Esophagus squamous epithelium (tissue), 5 donors: Measurements from ENCODE around the gene UBA3. TPM values are rescaled to one million over a fixed set of nuclear protein-coding genes. Genes with fewer than 3 reads are reported as not detected.
A peak's percentile ranks its signal among the peaks of the same experiment; 100 is the strongest.

Source experiments
- DNase-seq: peaks from one replicate; lab custom pipeline; 2025; lab: John Stamatoyannopoulos, UW
- H3K27ac ChIP-seq, 4 donors: fragments of 200-600 bp; sonication (generic); one replicate each; pipeline ENCODE4 v1.5.1; 2016 to 2019; ENCODE audit warnings: mild to moderate bottlenecking in 1 of 4
- H3K27me3 ChIP-seq, 4 donors: fragments of 200-600 bp; sonication (generic); 1 replicate in 3 of 4; 2 replicates in 1 of 4; pipeline versions ENCODE4 v1.5.1 to v1.6.0; 2017 to 2021; ENCODE audit warnings: antibody characterized with exemption in 1 of 4
- H3K36me3 ChIP-seq, 3 donors: fragments of 200-600 bp; sonication (generic); one replicate each; pipeline ENCODE4 v1.5.1; 2016 to 2019
- H3K4me1 ChIP-seq, 3 donors: fragments of 200-600 bp; sonication (generic); one replicate each; pipeline ENCODE4 v1.5.1; 2017 to 2019
- H3K4me3 ChIP-seq, 4 donors: fragments of 200-600 bp; sonication (generic); 1 replicate in 3 of 4; 2 replicates in 1 of 4; pipeline ENCODE4 v1.5.1; 2016 to 2019; ENCODE audit warnings: mild to moderate bottlenecking in 2 of 4, moderate library complexity in 1 of 4
- H3K9me3 ChIP-seq, 3 donors: fragments of 200-600 bp; sonication (generic); one replicate each; pipeline ENCODE4 v1.5.1; 2016 to 2019
- POLR2A ChIP-seq, 4 donors: fragments of 450-650 bp; IDR thresholded peaks; one replicate each; pipeline ENCODE4 v1.6.1; 2017; ENCODE audit warnings: antibody characterized with exemption in 4 of 4, mild to moderate bottlenecking in 4 of 4, moderate library complexity in 3 of 4
- WGBS, 2 donors: methylation state at CpG; one replicate each; pipeline ENCODE4 v1.1.5; 2018; 5-methylcytosine and 5-hydroxymethylcytosine counted together
- intact Hi-C: fragments of 100-400 bp; cut with DNase I; formaldehyde crosslinking; loops from one replicate; pipeline ENCODE4 v1.15.0; 2022
- small RNA-seq, 4 donors: library from RNA; depleted of rRNA; stranded (forward); fragments of <200 nt; gene quantifications; one replicate each; pipeline ENCODE3, GENCODE V24; 2016
- total RNA-seq, 4 donors: library from RNA; depleted of rRNA; stranded (reverse); fragments of >200 nt; gene quantifications; one replicate each; pipeline ENCODE4 v1.1.0, GENCODE V29; 2016
- TF ChIP-seq, protein P1 (sequence below), 6 experiments: fragments of 450-650 bp in 4 of 6; fragments of 200-600 bp in 2 of 6; sonication (generic) in 2 of 6; IDR thresholded peaks; one replicate each; pipeline ENCODE4 v1.5.1; 2016 to 2019; ENCODE audit warnings: antibody characterized with exemption in 6 of 6, mild to moderate bottlenecking in 4 of 6, moderate library complexity in 4 of 6
- donor health status: DM: yes; HTN: yes; CAD: no.

UBA3 gene
- total RNA-seq, 4 donors from 2014 or later: 33.3 to 63.3 (median 52.7) TPM

DNA sequence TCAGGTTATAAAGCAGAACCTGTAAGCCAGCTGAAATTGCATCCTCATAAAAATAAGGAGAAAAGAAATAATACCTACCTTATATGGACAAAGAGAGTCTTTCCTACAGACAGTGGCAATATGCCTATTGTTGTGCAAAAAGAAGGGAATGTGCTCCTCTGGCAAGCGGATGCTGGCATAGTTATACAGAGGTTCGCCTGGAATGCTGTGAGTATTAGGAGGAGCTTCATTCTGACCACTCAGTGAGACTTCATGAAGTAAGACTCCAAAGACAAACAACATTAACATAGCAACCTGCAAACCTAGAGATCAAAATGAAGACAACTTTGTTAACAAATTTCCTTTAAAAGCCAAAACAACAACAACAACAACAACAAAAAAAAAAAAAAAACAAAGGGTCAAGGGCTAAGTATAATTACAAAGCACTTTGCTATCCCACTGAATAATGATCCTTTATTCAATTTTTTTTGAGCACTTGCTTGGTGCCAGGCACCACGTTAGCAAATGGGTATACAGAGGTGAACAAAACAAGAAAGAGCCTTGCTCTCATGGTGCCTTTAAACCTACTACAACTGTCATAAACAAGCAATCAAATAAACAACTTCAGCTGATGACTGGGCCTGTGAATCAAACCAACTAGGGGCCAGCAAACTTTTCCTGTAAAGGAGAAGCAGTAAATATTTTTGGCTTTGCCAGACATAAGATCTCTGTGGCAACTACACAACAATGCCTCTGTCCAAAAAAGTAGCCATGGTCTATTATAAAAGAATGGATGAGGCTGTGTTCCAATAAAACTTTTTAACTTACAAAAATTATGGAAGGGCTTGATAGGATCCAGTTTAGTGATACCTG lies 70.4 kb downstream of the UBA3 start:
- Histone ChIP-seq H3K9me3 (no peaks in the 10 kb centered on the region), H3K27me3 (no peaks in the 10 kb centered on the region), H3K27ac (peak overlapping the region in 3 of 4 donors; percentile 18 to 96 (median 54)), H3K4me3 (no peak overlapping the region), H3K36me3 (peaks cover 0 to 59% (median under 1%) of the 10 kb centered on the region in 3 donors), H3K4me1 (peaks cover 10 to 85% (median 12%) of the 10 kb centered on the region in 3 donors)
- intact Hi-C loops: no loop called here
- no peak for TF ChIP-seq POLR2A (IDR thresholded peaks at IDR 0.05)
- TF ChIP-seq, protein P1, sequence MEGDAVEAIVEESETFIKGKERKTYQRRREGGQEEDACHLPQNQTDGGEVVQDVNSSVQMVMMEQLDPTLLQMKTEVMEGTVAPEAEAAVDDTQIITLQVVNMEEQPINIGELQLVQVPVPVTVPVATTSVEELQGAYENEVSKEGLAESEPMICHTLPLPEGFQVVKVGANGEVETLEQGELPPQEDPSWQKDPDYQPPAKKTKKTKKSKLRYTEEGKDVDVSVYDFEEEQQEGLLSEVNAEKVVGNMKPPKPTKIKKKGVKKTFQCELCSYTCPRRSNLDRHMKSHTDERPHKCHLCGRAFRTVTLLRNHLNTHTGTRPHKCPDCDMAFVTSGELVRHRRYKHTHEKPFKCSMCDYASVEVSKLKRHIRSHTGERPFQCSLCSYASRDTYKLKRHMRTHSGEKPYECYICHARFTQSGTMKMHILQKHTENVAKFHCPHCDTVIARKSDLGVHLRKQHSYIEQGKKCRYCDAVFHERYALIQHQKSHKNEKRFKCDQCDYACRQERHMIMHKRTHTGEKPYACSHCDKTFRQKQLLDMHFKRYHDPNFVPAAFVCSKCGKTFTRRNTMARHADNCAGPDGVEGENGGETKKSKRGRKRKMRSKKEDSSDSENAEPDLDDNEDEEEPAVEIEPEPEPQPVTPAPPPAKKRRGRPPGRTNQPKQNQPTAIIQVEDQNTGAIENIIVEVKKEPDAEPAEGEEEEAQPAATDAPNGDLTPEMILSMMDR (IDR thresholded peaks at IDR 0.05): no peak
- 36 to 53% methylated on average over 3 of the region's 3 CpGs for WGBS, 2 donors
- DNase-seq: no peak

DNA sequence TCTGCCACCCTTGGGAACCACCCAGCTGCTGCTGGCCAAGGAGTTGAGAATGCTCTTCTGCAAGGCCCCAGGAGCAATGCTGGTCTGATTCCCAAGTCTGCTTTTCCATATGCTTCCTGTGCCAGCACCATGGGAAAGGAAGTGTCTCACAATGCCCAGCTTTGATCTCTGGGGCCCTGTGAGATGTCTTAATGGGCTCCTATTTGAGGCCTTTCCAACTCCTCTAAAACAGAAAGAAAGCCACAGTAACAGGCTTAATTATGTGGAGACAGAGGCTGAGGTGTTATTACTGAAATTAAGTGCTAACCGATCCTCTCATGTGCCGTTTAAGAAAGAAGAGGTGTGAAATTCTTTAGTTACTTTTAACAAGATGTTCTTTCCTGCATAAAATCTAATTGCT lies 71.2 kb downstream of the UBA3 start:
- H3K4me3 ChIP-seq: peak overlapping the region in 1 of 4 donors; percentile 9

GRCh38 chr3:69005791-69006482 lies 74.2 kb downstream of the UBA3 start:
- Histone ChIP-seq H3K4me1 (peaks cover 0 to 54% (median 6%) of the 10 kb centered on the region in 3 donors), H3K4me3 (no peak overlapping the region), H3K27me3 (no peaks in the 10 kb centered on the region), H3K36me3 (peaks cover 0 to 97% (median 22%) of the 10 kb centered on the region in 3 donors), H3K9me3 (no peaks in the 10 kb centered on the region), H3K27ac (peak overlapping the region in 2 of 4 donors; percentile 42 to 49)
- intact Hi-C loops: no loop called here
- no peak for DNase-seq
- WGBS, 2 donors: 35 to 55% methylated on average over 5 of the region's 5 CpGs
- TF ChIP-seq POLR2A (IDR thresholded peaks at IDR 0.05): no peak
- TF ChIP-seq, protein P1 (IDR thresholded peaks at IDR 0.05): no peak

More for the DNA sequence above, 71.2 kb downstream of the UBA3 start:
- Histone ChIP-seq H3K27ac (peak overlapping the region; percentile 18 to 67 (median 57)), H3K36me3 (peaks cover 0 to 67% (median 7%) of the 10 kb centered on the region in 3 donors), H3K27me3 (no peaks in the 10 kb centered on the region), H3K4me1 (peaks cover 6 to 78% (median 10%) of the 10 kb centered on the region in 3 donors), H3K9me3 (no peaks in the 10 kb centered on the region)
- intact Hi-C loops: no loop called here
- no peak for DNase-seq
- 65 to 68% methylated on average over 2 of the region's 2 CpGs for WGBS, 2 donors
- TF ChIP-seq, protein P1 (IDR thresholded peaks at IDR 0.05): no peak
- no peak for TF ChIP-seq POLR2A (IDR thresholded peaks at IDR 0.05)

DNA sequence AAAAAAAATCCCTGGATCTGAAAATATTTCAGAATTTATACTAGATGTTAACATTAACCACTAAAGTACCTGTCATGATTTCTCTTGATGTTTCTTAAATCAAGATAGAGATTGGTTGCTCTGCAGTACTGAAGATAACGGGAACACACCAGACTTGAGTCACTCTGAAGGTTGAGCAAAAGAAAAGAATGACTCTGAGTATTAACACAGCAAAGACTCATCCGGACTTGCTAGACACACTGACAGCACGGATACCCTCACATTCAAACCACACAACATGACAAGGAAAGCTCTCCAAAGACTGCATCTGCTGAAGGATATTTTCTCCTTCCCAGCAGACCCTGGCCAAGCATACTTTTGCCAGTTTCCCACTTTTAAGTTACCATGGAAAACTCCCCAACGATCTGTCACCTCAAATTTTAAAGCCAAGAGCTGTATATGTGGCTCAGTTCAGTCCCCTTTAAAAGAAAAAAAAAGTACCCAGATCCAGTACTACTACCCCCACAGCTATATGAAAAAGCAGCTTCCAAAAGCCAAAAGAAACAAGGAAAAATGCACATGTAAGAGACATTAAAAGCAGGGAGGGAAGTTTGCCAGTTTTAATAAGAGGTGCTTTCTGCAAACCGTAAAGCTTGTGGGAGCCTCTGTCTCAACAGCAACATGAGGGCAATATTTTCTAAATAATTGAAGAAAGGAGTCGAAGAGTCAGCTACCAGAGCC lies 74.9 kb downstream of the UBA3 start:
- H3K4me1 ChIP-seq: peaks cover 0 to 47% (median 6%) of the 10 kb centered on the region in 3 donors
- no peaks in the 10 kb centered on the region for H3K27me3 ChIP-seq
- DNase-seq: no peak
- peak overlapping the region in 2 of 4 donors; percentile 36 to 42 for H3K27ac ChIP-seq
- intact Hi-C loops: no loop called here
- WGBS, 2 donors: 34 to 53% methylated on average over 6 of the region's 6 CpGs
- peaks cover 0 to 99% (median 22%) of the 10 kb centered on the region in 3 donors for H3K36me3 ChIP-seq
- H3K4me3 ChIP-seq: no peak overlapping the region
- TF ChIP-seq, protein P1 (IDR thresholded peaks at IDR 0.05): no peak
- TF ChIP-seq POLR2A (IDR thresholded peaks at IDR 0.05): no peak
- no peaks in the 10 kb centered on the region for H3K9me3 ChIP-seq

Small RNA genes lying within 50 kb of the gene (small RNA-seq; reads per million reads assigned to genes)
- gene MIR3136: 0 to 0.89 (median 0.04) reads per million in 4 donors

Other genes with a start within 250 kb of the UBA3 start
- under 1 TPM in 2 of 4 donors, not detected in 2; 0.19 to 0.59 TPM for gene TAFA4, start 147.8 kb downstream of the UBA3 start, total RNA-seq
- gene EOGT, start 66.7 kb downstream of the UBA3 start, total RNA-seq: 10 to 100 TPM in 3 of 4 donors, 1 to 10 TPM in 1; 8.3 to 47.3 (median 20.4) TPM
- gene TMF1, start 28.0 kb downstream of the UBA3 start, total RNA-seq: 10 to 100 TPM; 13.3 to 30.1 (median 19.4) TPM
- 100 to 1,000 TPM in 1 of 4 donors, 10 to 100 TPM in 3; 35.9 to 101 (median 63.0) TPM for gene ARL6IP5, start 4.6 kb upstream of the UBA3 start, total RNA-seq
- under 1 TPM in 1 of 4 donors, not detected in 3; under 0.01 TPM for gene LMOD3, start 42.2 kb upstream of the UBA3 start, total RNA-seq